ENCODE results near the gene KCNIP1.

KCNIP1 gene

DNA sequence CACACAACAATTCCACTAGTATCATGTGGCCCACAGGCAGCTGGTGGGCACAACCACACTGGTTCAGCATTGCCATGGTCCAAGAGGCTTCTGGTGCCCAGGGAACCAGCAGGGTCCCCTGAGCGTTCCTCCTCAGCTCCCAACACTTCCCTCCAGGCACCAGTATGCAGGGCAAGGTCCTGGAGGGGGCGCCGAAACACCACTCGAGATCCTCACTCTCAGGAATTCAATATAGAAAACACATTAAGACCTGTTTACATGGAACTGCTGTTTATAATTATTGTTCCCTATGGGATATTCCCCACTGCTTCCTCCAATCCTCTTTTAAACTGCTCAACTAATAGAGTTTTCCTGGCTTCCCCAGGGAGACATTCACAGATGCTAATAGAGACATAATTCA is 187.8 kb downstream of the KCNIP1 start:
- Histone ChIP-seq H3K27ac (ENCODE audit: low read depth, low read length) (no peak overlapping the region), H3K9me2 (replicated peaks; ENCODE audit: insufficient read depth, low read length) (no peaks in the 10 kb centered on the region), H3K36me3 (ENCODE audit: low read length) (no peaks in the 10 kb centered on the region), H3K27me3 (ENCODE audit: low read length) (no peaks in the 10 kb centered on the region), H3K9me3 (ENCODE audit: insufficient read depth, low read length) (no peaks in the 10 kb centered on the region), H2AFZ (ENCODE audit: low read depth, low read length, severe bottlenecking) (no peak overlapping the region), H3K79me2 (ENCODE audit: insufficient read depth, low read length) (no peaks in the 10 kb centered on the region), H3K9ac (ENCODE audit: low read length) (no peak overlapping the region), H3K4me3 (ENCODE audit: insufficient read depth, low read length, poor library complexity, severe bottlenecking) (no peak overlapping the region), H3K4me2 (ENCODE audit: low read depth, low read length, poor library complexity, severe bottlenecking) (no peak overlapping the region), H3F3A (ENCODE audit: insufficient read depth) (no peaks in the 10 kb centered on the region), H4K20me1 (ENCODE audit: low read depth, low read length) (no peaks in the 10 kb centered on the region)
- TF ChIP-seq, protein P1, sequence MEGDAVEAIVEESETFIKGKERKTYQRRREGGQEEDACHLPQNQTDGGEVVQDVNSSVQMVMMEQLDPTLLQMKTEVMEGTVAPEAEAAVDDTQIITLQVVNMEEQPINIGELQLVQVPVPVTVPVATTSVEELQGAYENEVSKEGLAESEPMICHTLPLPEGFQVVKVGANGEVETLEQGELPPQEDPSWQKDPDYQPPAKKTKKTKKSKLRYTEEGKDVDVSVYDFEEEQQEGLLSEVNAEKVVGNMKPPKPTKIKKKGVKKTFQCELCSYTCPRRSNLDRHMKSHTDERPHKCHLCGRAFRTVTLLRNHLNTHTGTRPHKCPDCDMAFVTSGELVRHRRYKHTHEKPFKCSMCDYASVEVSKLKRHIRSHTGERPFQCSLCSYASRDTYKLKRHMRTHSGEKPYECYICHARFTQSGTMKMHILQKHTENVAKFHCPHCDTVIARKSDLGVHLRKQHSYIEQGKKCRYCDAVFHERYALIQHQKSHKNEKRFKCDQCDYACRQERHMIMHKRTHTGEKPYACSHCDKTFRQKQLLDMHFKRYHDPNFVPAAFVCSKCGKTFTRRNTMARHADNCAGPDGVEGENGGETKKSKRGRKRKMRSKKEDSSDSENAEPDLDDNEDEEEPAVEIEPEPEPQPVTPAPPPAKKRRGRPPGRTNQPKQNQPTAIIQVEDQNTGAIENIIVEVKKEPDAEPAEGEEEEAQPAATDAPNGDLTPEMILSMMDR (IDR thresholded peaks at IDR 0.05; ENCODE audit: insufficient read depth, low read length, poor library complexity, severe bottlenecking), result no peak
- no peak for TF ChIP-seq EZH2phosphoT487 (conservative IDR thresholded peaks at IDR 0.05; ENCODE audit: low read length)

DNA sequence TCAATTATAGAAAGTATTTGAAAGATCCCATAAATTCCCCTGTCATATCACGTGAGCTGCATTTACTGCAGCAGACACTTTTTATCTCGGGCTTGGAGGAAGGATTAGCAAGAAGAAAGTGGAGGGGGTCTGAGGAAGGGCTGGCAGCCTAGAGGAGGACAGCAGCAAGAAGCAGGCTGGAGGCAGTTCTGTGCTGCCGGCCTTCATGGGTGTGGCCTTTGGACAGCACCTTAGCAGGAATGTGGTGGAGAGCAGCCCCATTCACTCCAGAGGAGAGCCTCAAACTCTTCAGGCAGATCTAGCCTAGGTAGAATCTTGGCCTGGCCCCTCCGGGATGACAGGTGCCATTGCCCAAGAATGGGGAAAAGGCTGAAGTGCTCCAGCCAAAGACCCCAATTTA is 189.9 kb downstream of the KCNIP1 start:
- TF ChIP-seq, protein P1 (IDR thresholded peaks at IDR 0.05; ENCODE audit: insufficient read depth, low read length, poor library complexity, severe bottlenecking), result no peak
- no peak for TF ChIP-seq EZH2phosphoT487 (conservative IDR thresholded peaks at IDR 0.05; ENCODE audit: low read length)
- Histone ChIP-seq H3K27me3 (ENCODE audit: low read length) (no peaks in the 10 kb centered on the region), H3K36me3 (ENCODE audit: low read length) (no peaks in the 10 kb centered on the region)

DNA sequence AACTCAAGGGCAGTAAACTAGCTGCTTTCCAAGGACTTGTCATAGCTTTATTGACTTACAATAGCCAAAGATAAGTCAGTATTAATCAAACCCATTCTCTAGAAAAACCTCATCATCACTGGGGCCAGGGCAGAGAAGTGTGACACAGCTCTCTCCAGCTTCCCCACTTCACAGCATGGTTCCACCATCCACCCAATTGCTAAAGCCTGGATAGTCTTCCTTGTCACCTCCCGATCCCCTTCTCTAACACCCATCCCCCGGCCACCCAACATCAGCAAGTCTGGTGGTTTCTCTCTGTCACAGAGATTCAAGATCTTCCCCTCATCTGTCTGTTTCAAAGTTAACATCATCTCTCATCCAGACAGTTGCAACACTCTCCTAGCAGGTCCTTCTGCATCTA is 191.1 kb downstream of the KCNIP1 start:
- no peaks in the 10 kb centered on the region for H3K79me2 ChIP-seq (ENCODE audit: insufficient read depth, low read length)
- H3K9ac ChIP-seq (ENCODE audit: low read length), result no peak overlapping the region
- H3K9me3 ChIP-seq (ENCODE audit: insufficient read depth, low read length), result no peaks in the 10 kb centered on the region
- H3K4me2 ChIP-seq (ENCODE audit: low read depth, low read length, poor library complexity, severe bottlenecking), result no peak overlapping the region
- H3K9me2 ChIP-seq (replicated peaks; ENCODE audit: insufficient read depth, low read length), result no peaks in the 10 kb centered on the region
- H3K36me3 ChIP-seq (ENCODE audit: low read length), result no peaks in the 10 kb centered on the region
- no peaks in the 10 kb centered on the region for H4K20me1 ChIP-seq (ENCODE audit: low read depth, low read length)
- H3K4me3 ChIP-seq (ENCODE audit: insufficient read depth, low read length, poor library complexity, severe bottlenecking), result no peak overlapping the region
- TF ChIP-seq, protein P1 (IDR thresholded peaks at IDR 0.05; ENCODE audit: insufficient read depth, low read length, poor library complexity, severe bottlenecking), result no peak
- TF ChIP-seq EZH2phosphoT487 (conservative IDR thresholded peaks at IDR 0.05; ENCODE audit: low read length), result no peak
- H3F3A ChIP-seq (ENCODE audit: insufficient read depth), result no peaks in the 10 kb centered on the region
- no peak overlapping the region for H2AFZ ChIP-seq (ENCODE audit: low read depth, low read length, severe bottlenecking)
- no peaks in the 10 kb centered on the region for H3K27me3 ChIP-seq (ENCODE audit: low read length)
- no peak overlapping the region for H3K27ac ChIP-seq (ENCODE audit: low read depth, low read length)

More for the DNA sequence above, 189.9 kb downstream of the KCNIP1 start:
- no peaks in the 10 kb centered on the region for H3K79me2 ChIP-seq (ENCODE audit: insufficient read depth, low read length)
- no peaks in the 10 kb centered on the region for H3K9me3 ChIP-seq (ENCODE audit: insufficient read depth, low read length)
- H3K4me3 ChIP-seq (ENCODE audit: insufficient read depth, low read length, poor library complexity, severe bottlenecking), result no peak overlapping the region
- no peak overlapping the region for H2AFZ ChIP-seq (ENCODE audit: low read depth, low read length, severe bottlenecking)
- H3K9me2 ChIP-seq (replicated peaks; ENCODE audit: insufficient read depth, low read length), result no peaks in the 10 kb centered on the region
- H3K27ac ChIP-seq (ENCODE audit: low read depth, low read length), result no peak overlapping the region
- H4K20me1 ChIP-seq (ENCODE audit: low read depth, low read length), result no peaks in the 10 kb centered on the region
- no peaks in the 10 kb centered on the region for H3F3A ChIP-seq (ENCODE audit: insufficient read depth)
- no peak overlapping the region for H3K9ac ChIP-seq (ENCODE audit: low read length)
- H3K4me2 ChIP-seq (ENCODE audit: low read depth, low read length, poor library complexity, severe bottlenecking), result no peak overlapping the region

All from SU-DHL-6 (cell line).